ENCODE results near the gene WIPI1.

WIPI1 gene

DNA sequence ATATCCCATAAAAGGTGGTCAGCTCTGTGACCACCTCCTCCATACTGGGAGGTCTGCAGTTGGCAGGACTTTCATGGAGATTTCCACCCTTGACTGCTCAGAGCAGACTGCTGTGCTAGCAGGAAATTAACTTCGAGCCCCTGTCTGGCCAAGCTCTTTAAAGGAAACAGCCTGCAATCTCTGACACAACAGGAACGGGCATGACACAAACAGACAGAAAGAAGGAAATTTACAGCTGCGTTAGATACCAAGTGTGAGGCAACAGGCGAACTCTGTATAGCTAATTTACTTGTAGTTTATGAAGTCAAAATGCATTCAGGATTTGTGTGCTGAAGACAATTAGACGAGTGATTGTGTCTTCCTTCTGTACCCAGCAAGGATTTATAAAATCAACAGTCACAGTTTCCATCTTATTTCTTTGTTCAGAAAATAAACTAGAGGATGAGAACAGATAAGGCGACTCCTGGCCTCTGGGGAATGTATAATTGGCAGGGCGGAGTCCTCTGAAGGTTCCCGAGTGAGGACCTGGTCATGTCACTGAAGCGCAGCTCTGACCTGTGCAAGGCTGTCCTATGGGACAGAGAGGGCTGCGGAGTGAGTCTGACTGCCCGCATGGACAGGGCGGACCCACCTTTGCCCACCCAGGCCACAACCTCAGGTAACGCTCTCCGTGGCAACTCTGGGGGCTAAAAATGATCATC lies 16.1 kb downstream of the WIPI1 start:
- peaks cover 69 to 73% of the 10 kb centered on the region in 2 experiments for H3K4me1 ChIP-seq (ENCODE audit: control insufficient read depth in 1 of 2, insufficient read depth in 1 of 2, low read depth in 1 of 2, low read length in 1 of 2)
- no peaks in the 10 kb centered on the region for H3K9me3 ChIP-seq
- TF ChIP-seq CTCF (IDR thresholded peaks at IDR 0.05) = no peak
- peak overlapping the region; percentile 20 to 32 for H3K4me3 ChIP-seq (ENCODE audit: low read depth in 1 of 2, low read length in 1 of 2)
- H3K27me3 ChIP-seq = no peaks in the 10 kb centered on the region
- peak overlapping the region; percentile 86 for H3K27ac ChIP-seq
- peaks cover 38% of the 10 kb centered on the region for H3K36me3 ChIP-seq

DNA sequence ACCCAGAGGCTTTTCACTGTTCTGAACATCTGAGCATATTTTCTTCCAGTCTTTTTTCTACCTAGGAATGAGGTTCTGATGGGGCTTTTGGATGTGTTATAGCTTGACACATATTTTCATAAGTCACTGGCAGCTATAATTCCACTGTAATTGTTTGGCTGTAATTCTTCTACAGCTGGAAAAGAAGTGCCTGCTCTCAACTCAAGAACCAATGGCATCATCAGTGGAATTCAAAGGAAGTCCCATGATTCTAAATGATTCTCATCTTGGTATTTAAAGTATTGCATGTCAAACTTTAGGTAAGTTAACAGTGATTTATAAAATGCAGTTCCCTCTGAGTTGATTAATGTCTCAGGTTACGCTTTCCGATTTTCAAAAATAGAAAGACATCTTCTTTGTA lies 16.8 kb downstream of the WIPI1 start:
- peaks cover 38% of the 10 kb centered on the region for H3K36me3 ChIP-seq
- H3K4me1 ChIP-seq (ENCODE audit: control insufficient read depth in 1 of 2, insufficient read depth in 1 of 2, low read depth in 1 of 2, low read length in 1 of 2) = peaks cover 72 to 79% of the 10 kb centered on the region in 2 experiments
- peak overlapping the region; percentile 86 for H3K27ac ChIP-seq

DNA sequence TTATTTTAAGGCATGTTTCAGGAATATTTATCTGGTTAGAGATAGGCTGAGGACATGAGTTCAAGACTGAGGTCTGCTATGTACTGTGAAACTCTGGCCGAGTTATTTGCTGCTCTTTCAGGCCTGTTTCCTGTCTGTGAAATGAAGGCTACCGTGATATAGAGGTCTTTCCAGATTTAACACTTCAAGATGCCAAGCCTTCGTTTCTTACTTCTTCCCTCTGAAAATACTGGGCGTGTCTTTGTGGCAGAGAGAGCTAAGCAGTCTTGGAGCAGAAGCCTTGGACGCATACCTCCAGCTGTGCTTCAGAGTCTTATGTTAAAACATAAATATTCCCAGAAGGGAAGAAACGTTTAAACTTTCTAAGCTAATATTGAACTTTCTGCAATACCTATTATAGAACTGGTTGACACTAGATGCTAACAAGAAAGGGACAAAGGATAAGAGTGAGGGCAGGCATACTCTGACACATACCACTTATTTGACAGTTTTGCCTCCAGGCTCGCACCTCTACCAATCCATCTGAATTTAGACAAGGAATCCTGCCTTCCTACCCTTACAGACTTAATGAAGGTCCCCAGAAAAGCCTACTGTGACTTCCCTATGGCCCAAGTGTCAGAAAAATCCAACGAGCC lies 17.5 kb downstream of the WIPI1 start:
- Histone ChIP-seq H3K36me3 (peaks cover 38% of the 10 kb centered on the region), H3K9me3 (no peaks in the 10 kb centered on the region), H3K4me1 (ENCODE audit: control insufficient read depth in 1 of 2, insufficient read depth in 1 of 2, low read depth in 1 of 2, low read length in 1 of 2) (peaks cover 72 to 79% of the 10 kb centered on the region in 2 experiments), H3K27ac (peak overlapping the region; percentile 86), H3K27me3 (no peaks in the 10 kb centered on the region), H3K4me3 (ENCODE audit: low read depth in 1 of 2, low read length in 1 of 2) (peak overlapping the region in 1 of 2 experiments; percentile 9)
- no peak for TF ChIP-seq CTCF (IDR thresholded peaks at IDR 0.05)

More for the DNA sequence above, 16.8 kb downstream of the WIPI1 start:
- H3K9me3 ChIP-seq = no peaks in the 10 kb centered on the region
- H3K4me3 ChIP-seq (ENCODE audit: low read depth in 1 of 2, low read length in 1 of 2) = peak overlapping the region; percentile 20 to 32
- no peaks in the 10 kb centered on the region for H3K27me3 ChIP-seq
- TF ChIP-seq CTCF (IDR thresholded peaks at IDR 0.05) = no peak

DNA sequence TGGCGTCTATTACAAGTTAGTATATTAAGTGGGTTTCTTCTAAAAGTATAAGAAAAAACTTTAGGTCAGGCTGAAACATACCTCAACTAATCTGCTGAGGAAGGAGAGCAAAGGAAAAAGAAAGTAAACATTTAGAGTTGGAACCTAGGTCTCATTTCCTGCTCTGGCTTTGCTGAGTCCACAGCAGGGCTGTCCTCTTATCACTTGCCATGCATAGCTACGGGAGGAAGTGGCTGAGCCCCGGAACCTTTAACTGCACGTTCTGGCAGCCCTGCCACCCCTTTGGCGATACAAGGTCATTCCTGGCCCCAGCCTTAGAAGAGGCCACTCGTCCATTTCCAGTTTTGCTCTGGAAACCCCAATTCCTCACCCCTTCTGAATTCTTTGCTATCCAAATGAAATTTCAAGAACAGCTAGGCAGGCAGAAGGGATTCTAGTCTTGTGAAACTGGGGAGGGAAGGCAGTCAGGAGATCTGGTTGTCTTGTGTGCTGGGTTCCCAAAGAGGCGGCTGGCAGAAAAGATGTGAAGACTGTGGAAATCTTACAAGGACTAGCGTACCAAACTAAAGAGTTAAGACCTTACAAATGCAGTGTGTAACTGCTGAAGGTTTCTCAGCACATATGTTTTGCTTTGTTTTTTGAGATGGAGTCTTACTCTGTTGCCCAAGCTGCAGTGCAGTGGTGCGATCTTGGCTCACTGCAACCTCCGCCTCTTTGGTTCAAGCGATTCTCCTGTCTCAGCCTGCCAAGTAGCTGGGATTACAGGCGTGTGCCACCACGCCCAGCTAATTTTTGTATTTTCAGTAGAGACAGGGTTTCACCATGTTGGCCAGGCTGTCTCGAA lies 19.1 kb downstream of the WIPI1 start:
- Histone ChIP-seq H3K9me3 (no peaks in the 10 kb centered on the region), H3K27ac (peak overlapping the region; percentile 86), H3K4me3 (ENCODE audit: low read depth in 1 of 2, low read length in 1 of 2) (peak overlapping the region; percentile 44 to 50), H3K27me3 (no peaks in the 10 kb centered on the region), H3K4me1 (ENCODE audit: control insufficient read depth in 1 of 2, insufficient read depth in 1 of 2, low read depth in 1 of 2, low read length in 1 of 2) (peaks cover 72 to 74% of the 10 kb centered on the region in 2 experiments), H3K36me3 (peaks cover 38% of the 10 kb centered on the region)
- no peak for TF ChIP-seq CTCF (IDR thresholded peaks at IDR 0.05)
